Spinal cord (tissue), 10 donors: ENCODE results near the gene HMGB4. TPM values are rescaled to one million over a fixed set of nuclear protein-coding genes. Genes with fewer than 3 reads are reported as not detected.
A peak's percentile ranks its signal among the peaks of the same experiment; 100 is the strongest.

Experiments
- DNase-seq, 6 donors: peaks; one replicate each; pipeline versions ENCODE4 v3.0.0 to v3.0.0-alpha.2; 2013 to 2015; ENCODE audit warnings: low spot score in 6 of 6, low read depth in 4 of 6
- H3K27ac ChIP-seq: one replicate; pipeline ENCODE4 v1.5.1; 2013; ENCODE audit warnings: low read depth, low read length, control low read depth
- H3K27me3 ChIP-seq: one replicate; pipeline ENCODE4 v1.6.1; 2013; ENCODE audit warnings: low read length; ENCODE audit not compliant: control insufficient read depth, insufficient read depth
- H3K36me3 ChIP-seq: one replicate; pipeline ENCODE4 v1.6.1; 2013; ENCODE audit warnings: low read length; ENCODE audit not compliant: control insufficient read depth, insufficient read depth
- H3K4me1 ChIP-seq: one replicate; pipeline ENCODE4 v1.6.1; 2013; ENCODE audit warnings: low read length; ENCODE audit not compliant: control insufficient read depth, insufficient read depth
- H3K4me3 ChIP-seq: one replicate; pipeline ENCODE4 v1.5.1; 2013; ENCODE audit warnings: low read depth, low read length, control low read depth
- H3K9me3 ChIP-seq: one replicate; pipeline ENCODE4 v1.6.1; 2013; ENCODE audit warnings: low read length; ENCODE audit not compliant: control insufficient read depth, insufficient read depth
- WGBS: methylation state at CpG from one replicate; pipeline ENCODE4 v1.1.5; 2013; ENCODE audit warnings: missing lambda C conversion rate; ENCODE audit not compliant: insufficient coverage; 5-methylcytosine and 5-hydroxymethylcytosine counted together
- polyA plus RNA-seq, 2 donors: library from polyadenylated mRNA; unstranded; fragments of 120-200 nt; gene quantifications; one replicate each; pipeline ENCODE4 v1.2.1, GENCODE V29; 2013; ENCODE audit not compliant: insufficient read length in 2 of 2
- total RNA-seq, 2 donors: library from RNA; depleted of rRNA in 1 of 2; stranded (reverse); fragments of 120-200 nt in 1 of 2; fragments of >200 nt in 1 of 2; gene quantifications; one replicate each; pipeline versions ENCODE4 v1.2.3 to v1.2.4, GENCODE V29; 2013 to 2014
- donor health status: healthy.

The HMGB4 gene
- total and polyA plus RNA-seq, 4 donors: not detected

GRCh38 chr1:33880305-33880704 lies 16.4 kb downstream of the HMGB4 start:
- no peak overlapping the region for H3K27ac ChIP-seq
- H3K4me3 ChIP-seq: no peak overlapping the region
- WGBS: no CpG with 5 or more reads among the region's 2 CpGs
- no peaks in the 10 kb centered on the region for H3K9me3 ChIP-seq
- H3K4me1 ChIP-seq: peaks cover 9% of the 10 kb centered on the region
- peak in 1 of 6 donors; percentile 35 for DNase-seq
- H3K36me3 ChIP-seq: no peaks in the 10 kb centered on the region
- H3K27me3 ChIP-seq: no peaks in the 10 kb centered on the region

- H3K36me3 ChIP-seq: no peaks in the 10 kb centered on the region
- peak in 3 of 6 donors; percentile 51 to 83 (median 74) for DNase-seq
- H3K27ac ChIP-seq: peak overlapping the region; percentile 64
- no peaks in the 10 kb centered on the region for H3K9me3 ChIP-seq
- H3K4me1 ChIP-seq: peaks cover 6% of the 10 kb centered on the region
- WGBS: 12% methylated on average over 3 of the region's 5 CpGs
- H3K27me3 ChIP-seq: no peaks in the 10 kb centered on the region
- no peak overlapping the region for H3K4me3 ChIP-seq
Observed at GRCh38 chr1:33886496-33886895, 22.6 kb downstream of the HMGB4 start.

DNA sequence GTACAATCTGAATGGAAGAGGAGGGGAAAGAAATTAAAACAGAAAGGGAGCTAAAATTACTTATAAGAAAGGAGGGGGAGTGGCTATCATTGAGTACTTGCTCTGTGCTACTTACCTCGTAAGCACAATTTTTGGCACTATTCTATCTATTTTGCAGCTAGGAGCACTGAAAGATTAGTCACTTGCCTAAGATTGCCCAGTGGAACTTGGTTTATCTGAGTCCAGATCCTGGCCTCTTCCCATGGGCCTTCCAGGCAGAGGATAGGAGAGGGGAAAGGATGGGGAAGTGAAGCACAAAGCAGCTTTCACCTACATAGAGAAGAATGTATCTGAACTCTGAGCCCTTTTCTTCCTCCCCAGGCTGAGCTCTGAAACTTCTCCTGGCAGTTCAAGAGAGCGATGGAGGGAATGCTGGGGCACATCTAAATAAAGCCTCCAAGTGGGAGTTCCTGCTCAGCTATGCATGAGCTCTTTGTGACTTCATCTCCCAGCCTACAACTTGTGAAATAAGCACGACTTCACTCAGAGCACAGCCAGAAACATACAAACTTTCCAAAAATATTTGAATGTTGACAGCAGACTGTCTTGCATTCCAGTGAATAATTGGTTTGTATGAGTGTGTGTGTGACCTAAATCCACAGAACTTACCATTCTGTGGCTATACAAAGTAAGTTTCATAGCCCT lies 29.4 kb downstream of the HMGB4 start:
- Histone ChIP-seq H3K9me3 (no peaks in the 10 kb centered on the region), H3K36me3 (peaks cover 6% of the 10 kb centered on the region), H3K4me1 (peaks cover 8% of the 10 kb centered on the region), H3K4me3 (no peak overlapping the region), H3K27ac (peak overlapping the region; percentile 69), H3K27me3 (no peaks in the 10 kb centered on the region)
- peak in 2 of 6 donors; percentile 27 to 72 for DNase-seq
- WGBS: 14% methylated on average over 1 of the region's 3 CpGs

DNA sequence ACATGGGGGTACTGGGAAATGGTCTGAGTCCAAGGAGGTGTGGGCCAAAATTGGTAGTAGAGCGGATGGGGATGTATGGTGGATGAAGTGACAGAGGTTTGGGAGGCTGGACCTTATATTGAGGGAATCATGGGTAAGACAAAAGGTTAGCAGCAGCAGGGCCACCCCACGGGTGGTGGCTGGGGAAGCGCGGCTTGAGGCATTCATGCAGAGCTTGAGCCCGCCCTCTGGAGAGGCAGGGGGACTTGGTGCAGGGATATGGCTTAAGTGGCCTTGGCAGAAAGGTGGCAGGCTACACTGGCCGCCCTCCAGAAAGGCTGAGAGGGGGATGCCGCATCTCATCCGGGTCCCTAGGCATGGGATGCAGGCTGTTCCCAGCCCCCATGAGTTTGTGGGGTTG lies 31.5 kb downstream of the HMGB4 start:
- DNase-seq: no peak
- Histone ChIP-seq H3K4me3 (no peak overlapping the region), H3K27me3 (no peaks in the 10 kb centered on the region), H3K36me3 (peaks cover 6% of the 10 kb centered on the region), H3K27ac (no peak overlapping the region), H3K4me1 (peaks cover 23% of the 10 kb centered on the region), H3K9me3 (no peaks in the 10 kb centered on the region)
- WGBS: 50% methylated on average over 8 of the region's 8 CpGs

DNA sequence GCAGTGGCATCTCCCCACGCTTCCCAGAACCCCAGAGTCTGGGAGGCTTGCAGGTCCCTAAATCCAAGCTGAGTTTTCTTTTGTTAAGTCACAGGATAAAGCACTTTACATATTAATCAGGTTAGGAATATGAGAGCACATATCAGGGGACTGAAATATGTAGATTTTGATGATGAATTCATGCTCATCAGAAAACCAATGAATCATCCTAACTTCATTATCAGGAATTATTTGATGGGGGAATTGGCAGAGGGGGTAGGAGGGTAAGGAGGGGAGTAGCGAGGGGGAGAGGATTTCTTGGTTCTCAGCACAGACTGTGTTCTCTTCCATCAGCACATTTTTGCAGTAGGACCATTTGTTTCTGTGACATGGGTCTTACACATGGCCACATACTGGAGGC lies 32.1 kb downstream of the HMGB4 start:
- peaks cover 23% of the 10 kb centered on the region for H3K4me1 ChIP-seq
- DNase-seq: peak in 1 of 6 donors; percentile 60
- no peaks in the 10 kb centered on the region for H3K27me3 ChIP-seq
- H3K9me3 ChIP-seq: no peaks in the 10 kb centered on the region
- peaks cover 6% of the 10 kb centered on the region for H3K36me3 ChIP-seq
- H3K4me3 ChIP-seq: no peak overlapping the region
- no peak overlapping the region for H3K27ac ChIP-seq
- WGBS: no CpG with 5 or more reads among the region's 2 CpGs

DNA sequence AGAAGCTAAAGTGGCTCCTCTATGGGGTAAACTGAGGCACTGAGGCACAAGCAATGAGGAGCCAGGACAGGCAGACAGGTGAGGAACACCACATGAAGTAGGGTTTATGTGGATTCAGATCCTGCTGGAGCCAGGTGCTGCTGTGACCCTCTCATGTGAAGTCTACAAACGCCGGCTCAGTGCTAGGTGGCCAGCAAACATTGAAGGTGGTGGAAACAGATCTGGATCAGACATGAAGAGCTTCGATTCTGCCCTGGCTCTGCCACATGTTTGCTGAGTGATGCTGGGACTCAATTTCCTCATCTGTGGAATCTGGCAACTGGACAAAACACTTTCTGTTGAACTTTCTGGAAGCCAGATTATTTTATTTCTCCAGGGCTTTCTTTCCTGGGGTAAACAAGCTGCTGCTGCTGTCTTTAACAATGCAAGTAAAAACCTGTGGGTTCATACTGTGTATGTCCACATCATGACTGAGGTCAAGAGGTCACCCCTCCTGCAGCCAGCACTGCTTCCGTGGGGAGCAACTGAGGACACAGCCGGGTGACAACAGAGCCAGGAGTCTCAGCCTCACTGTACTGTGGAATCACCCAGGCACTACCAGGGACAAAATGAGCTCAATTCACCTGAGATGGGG lies 33.3 kb downstream of the HMGB4 start:
- no peak for DNase-seq
- Histone ChIP-seq H3K4me3 (no peak overlapping the region), H3K4me1 (peaks cover 23% of the 10 kb centered on the region), H3K9me3 (no peaks in the 10 kb centered on the region), H3K27ac (no peak overlapping the region), H3K36me3 (peaks cover 6% of the 10 kb centered on the region), H3K27me3 (no peaks in the 10 kb centered on the region)
- 87% methylated on average over 5 of the region's 5 CpGs for WGBS

GRCh38 chr1:33898406-33898805 lies 34.5 kb downstream of the HMGB4 start:
- Histone ChIP-seq H3K4me1 (peaks cover 26% of the 10 kb centered on the region), H3K27me3 (no peaks in the 10 kb centered on the region), H3K27ac (no peak overlapping the region), H3K36me3 (peaks cover 6% of the 10 kb centered on the region), H3K4me3 (no peak overlapping the region), H3K9me3 (no peaks in the 10 kb centered on the region)
- WGBS: 67% methylated on average over 2 of the region's 3 CpGs
- DNase-seq: peak in 1 of 6 donors; percentile 43

- DNase-seq: no peak
- no peak overlapping the region for H3K4me3 ChIP-seq
- H3K27me3 ChIP-seq: no peaks in the 10 kb centered on the region
- no peaks in the 10 kb centered on the region for H3K9me3 ChIP-seq
- H3K27ac ChIP-seq: no peak overlapping the region
- WGBS: 47% methylated on average over 9 of the region's 9 CpGs
- H3K4me1 ChIP-seq: peaks cover 23% of the 10 kb centered on the region
- peaks cover 6% of the 10 kb centered on the region for H3K36me3 ChIP-seq
Observed at GRCh38 chr1:33898881-33899280, 35.0 kb downstream of the HMGB4 start.

DNA sequence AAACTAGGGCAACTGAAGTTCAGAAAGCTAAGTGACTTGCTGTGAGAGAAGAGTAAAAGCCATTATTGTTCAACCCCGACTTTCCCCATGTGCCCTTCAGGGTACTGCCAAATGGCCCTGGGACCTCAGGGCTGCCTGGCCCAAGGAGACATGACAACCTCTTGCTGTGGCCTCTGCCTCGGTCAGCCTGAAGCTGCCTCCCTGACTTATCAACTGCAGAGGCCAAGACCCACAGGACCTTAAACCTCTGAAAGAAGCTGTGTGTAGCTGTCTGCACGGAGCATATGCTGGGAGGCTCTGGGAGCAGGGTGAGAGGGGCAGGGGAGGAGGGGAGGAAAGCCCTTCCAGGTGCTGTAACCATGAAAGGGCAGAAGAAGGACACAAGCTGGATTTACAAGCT lies 35.9 kb downstream of the HMGB4 start:
- no peak for DNase-seq
- 81% methylated on average over 3 of the region's 3 CpGs for WGBS
- H3K27ac ChIP-seq: no peak overlapping the region

More for the DNA sequence above, 35.9 kb downstream of the HMGB4 start:
- peaks cover 6% of the 10 kb centered on the region for H3K36me3 ChIP-seq
- H3K9me3 ChIP-seq: no peaks in the 10 kb centered on the region
- H3K4me3 ChIP-seq: no peak overlapping the region
- no peaks in the 10 kb centered on the region for H3K27me3 ChIP-seq
- H3K4me1 ChIP-seq: peaks cover 18% of the 10 kb centered on the region
